HG02642 (cell line): ENCODE data around the gene KANK4.

Source experiments
- ATAC-seq: cut with Tn5 transposase; IDR thresholded peaks from one replicate; pipeline ENCODE4 v1.9.1; 2021; ENCODE audit warnings: mild to moderate bottlenecking; ENCODE audit not compliant: unreplicated experiment, poor library complexity

The KANK4 gene

DNA sequence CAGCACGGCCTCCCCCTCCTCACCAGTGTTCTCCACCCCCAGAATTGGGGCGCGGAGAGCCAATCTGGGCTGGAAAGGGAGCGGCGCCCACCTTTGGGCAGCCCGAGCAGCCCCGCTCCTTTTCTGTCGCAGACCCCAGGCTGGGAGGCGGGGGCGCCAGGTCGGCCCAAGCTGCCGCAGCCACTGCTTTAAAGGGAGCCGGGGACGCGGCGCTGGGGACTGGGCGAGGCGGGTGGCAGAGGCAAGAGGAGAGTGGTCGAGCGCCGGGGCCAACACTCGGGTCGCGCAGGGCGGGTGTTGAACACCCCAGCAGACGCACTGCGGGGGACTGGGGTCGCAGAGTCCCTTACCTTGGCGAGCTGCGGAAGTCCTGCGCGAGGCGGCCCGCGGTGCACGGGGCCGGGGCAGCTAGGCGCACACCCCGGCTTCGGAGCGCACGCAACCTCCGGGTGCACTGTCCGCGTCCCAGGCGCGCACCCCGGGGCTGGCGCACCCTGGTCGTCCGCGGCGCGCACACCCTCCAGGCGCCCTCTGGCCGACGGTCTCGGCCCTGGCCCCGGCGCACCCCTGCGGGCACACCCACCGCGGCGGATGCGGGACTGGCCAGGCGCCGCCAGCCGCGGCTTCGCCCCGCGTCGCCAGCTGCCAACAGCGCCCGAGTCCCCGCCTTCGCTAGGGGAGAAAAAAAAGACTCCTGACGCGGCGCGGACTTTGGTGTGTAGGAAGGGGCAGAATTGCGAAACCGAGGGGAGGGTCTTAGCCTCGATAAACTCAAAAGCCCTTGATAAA, at the start of gene KANK4:
KANK4 (minus strand) TSS at position 679 of the 789 bp plus-strand sequence. CDS start 37,870 bp downstream, outside the sequence.
- ATAC-seq, result no peak

DNA sequence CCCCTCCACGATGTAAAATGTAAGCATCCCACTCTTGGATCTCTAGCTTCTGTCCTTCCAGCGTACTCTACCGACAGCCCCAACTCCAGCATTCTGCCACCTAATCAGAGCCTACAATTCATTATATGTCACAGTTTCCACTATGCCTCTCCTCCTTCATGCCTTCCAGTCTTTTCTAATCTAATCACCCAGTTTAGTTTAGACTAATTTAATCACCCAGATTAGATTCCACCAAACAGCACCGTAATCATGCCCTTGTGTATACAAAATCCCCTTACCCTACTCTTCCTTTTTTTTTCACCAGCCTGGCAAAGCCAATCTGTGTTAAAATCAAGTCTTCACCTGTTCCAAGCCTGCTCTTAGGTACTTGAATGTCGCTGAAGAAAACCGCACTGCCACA, 49.8 kb upstream of the KANK4 start:
- no peak for ATAC-seq

- no peak for ATAC-seq
These were observed 47.8 kb upstream of the KANK4 start for GRCh38 chr1:62367005-62367557.

GRCh38 chr1:62364721-62365120, 45.5 kb upstream of the KANK4 start:
- no peak for ATAC-seq

GRCh38 chr1:62362926-62363325, 43.7 kb upstream of the KANK4 start:
- ATAC-seq, result no peak

- ATAC-seq, result no peak
These were observed 43.1 kb upstream of the KANK4 start for GRCh38 chr1:62362061-62362917.

GRCh38 chr1:62361431-62361830, 42.2 kb upstream of the KANK4 start:
- no peak for ATAC-seq

- no peak for ATAC-seq
These were observed 39.6 kb upstream of the KANK4 start for GRCh38 chr1:62358665-62359373.

GRCh38 chr1:62357916-62358315, 38.7 kb upstream of the KANK4 start:
- no peak for ATAC-seq

GRCh38 chr1:62356257-62356835, 37.1 kb upstream of the KANK4 start:
- ATAC-seq, result no peak

GRCh38 chr1:62355095-62355494, 35.9 kb upstream of the KANK4 start:
- no peak for ATAC-seq

- no peak for ATAC-seq
These were observed 34.6 kb upstream of the KANK4 start for GRCh38 chr1:62353853-62354252.

GRCh38 chr1:62352387-62352786, 33.2 kb upstream of the KANK4 start:
- ATAC-seq, result no peak

GRCh38 chr1:62349470-62350233, 30.4 kb upstream of the KANK4 start:
- no peak for ATAC-seq

- ATAC-seq, result no peak
These were observed 27.7 kb upstream of the KANK4 start for GRCh38 chr1:62346886-62347285.

DNA sequence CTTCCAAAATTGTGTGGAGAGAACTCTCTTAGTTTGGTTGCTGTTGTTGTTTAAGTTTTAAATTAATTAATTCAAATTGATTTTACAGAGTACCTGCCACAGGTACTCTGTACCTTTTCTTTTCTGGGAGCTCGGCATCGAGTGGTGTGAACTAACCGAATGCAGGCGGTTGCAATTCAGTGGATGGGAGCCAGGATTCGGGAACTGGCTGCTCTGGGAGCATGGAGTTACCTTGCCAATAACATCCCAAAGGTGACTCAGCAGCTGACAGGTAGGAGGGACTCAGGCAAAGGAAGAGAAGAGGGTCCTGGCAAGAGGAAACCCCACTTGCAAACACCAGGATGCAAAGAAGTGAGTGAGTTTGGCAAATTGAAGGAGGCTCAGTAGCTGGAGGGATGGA, 24.7 kb upstream of the KANK4 start:
- ATAC-seq, result no peak

GRCh38 chr1:62342270-62342669, 23.0 kb upstream of the KANK4 start:
- no peak for ATAC-seq

DNA sequence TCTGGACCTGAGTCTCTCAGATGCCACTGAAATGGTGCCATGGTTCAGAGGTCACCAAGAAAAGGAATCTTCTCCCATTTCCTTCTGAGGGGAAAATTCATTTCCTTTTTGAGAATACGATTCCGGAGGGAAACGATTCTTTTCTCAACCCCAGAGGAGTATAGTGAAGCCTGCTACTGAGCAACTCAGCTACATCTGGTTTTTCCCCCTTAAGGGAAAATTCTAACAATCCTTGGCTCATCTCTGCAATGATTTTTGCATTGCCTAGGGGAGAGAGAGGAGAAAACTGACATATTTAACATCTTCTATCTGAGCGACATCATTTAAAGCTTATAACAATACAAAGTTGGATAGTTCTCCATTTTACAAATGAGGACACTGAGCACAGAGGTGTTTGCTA, 22.4 kb upstream of the KANK4 start:
- no peak for ATAC-seq

GRCh38 chr1:62341089-62341488, 21.9 kb upstream of the KANK4 start:
- ATAC-seq, result no peak
